Keratinocyte (primary cell): Measurements from ENCODE around the gene ZNF653.

ENCODE experiments used
- EZH2 ChIP-seq: IDR thresholded peaks from one replicate; pipeline ENCODE4 v1.6.1; 2012; ENCODE audit warnings: inconsistent platforms, mild to moderate bottlenecking, low read length, moderate library complexity
- TF ChIP-seq, protein P1 (sequence below), 3 experiments: IDR thresholded peaks in 1 of 3; conservative IDR thresholded peaks in 1 of 3; optimal IDR thresholded peaks in 1 of 3; 2 replicates in 2 of 3; 3 replicates in 1 of 3; pipeline versions ENCODE3 to v1.5.1; 2011; ENCODE audit warnings: low read length in 3 of 3, mild to moderate bottlenecking in 3 of 3, moderate library complexity in 2 of 3, control low read depth in 1 of 3, inconsistent platforms in 1 of 3; ENCODE audit not compliant: insufficient read depth in 2 of 3; ENCODE audit errors: extremely low read depth in 1 of 3

DNA sequence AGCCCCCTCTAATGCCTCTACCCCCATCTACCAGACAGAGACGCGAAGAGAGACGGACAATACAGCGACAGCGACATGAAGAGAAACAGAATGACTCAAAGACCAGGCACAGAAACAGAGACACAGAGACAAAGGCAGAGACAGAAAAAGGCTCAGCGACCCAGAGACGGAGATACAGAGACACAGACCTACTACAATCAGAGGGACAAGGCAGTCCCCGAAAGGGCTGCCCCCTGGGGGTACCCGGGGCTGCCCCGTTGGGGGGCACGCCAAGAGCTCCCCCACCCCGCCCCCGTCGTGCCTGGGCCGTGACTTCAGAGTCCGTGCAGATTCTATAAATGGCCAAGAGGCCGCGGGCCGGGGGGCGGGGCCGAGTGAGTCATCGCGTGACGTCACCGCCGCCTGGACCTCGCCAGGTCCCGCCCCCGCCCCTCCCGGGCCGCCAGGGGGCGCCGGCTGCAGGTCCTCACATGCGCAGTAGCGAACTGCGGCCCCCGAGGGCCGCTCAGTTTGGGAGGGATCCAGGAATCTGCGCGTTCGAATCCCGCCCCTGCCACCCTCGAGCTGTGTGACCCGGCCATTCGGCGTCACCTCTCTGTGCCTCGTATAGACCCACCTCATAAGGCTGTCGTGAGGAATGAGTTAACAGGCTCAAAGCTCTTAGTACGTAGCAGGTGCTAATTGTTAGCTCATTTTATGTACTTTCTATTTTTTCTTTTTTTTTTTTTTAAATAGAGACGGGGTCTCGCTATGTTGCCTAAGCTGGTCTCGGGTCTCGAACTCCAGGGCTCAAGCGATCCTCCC lies 30.4 kb upstream of the ZNF653 start:
- TF ChIP-seq, protein P1, sequence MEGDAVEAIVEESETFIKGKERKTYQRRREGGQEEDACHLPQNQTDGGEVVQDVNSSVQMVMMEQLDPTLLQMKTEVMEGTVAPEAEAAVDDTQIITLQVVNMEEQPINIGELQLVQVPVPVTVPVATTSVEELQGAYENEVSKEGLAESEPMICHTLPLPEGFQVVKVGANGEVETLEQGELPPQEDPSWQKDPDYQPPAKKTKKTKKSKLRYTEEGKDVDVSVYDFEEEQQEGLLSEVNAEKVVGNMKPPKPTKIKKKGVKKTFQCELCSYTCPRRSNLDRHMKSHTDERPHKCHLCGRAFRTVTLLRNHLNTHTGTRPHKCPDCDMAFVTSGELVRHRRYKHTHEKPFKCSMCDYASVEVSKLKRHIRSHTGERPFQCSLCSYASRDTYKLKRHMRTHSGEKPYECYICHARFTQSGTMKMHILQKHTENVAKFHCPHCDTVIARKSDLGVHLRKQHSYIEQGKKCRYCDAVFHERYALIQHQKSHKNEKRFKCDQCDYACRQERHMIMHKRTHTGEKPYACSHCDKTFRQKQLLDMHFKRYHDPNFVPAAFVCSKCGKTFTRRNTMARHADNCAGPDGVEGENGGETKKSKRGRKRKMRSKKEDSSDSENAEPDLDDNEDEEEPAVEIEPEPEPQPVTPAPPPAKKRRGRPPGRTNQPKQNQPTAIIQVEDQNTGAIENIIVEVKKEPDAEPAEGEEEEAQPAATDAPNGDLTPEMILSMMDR (optimal IDR thresholded peaks at IDR 0.05 in 1 of 3, IDR thresholded peaks at IDR 0.05 in 1 of 3, conservative IDR thresholded peaks at IDR 0.05 in 1 of 3; ENCODE audit: extremely low read depth in 1 of 3, insufficient read depth in 2 of 3, low read length in 3 of 3) = peak; percentile 62 to 84 (median 77)
- TF ChIP-seq EZH2 = no peak
